ENCODE results near the gene OSCAR. TPM values are rescaled to one million over a fixed set of nuclear protein-coding genes. Genes with fewer than 3 reads are reported as not detected.
A peak's percentile ranks its signal among the peaks of the same experiment; 100 is the strongest.
"Not testable (repeated sequence)": the region's sequence is repeated elsewhere in the genome, so short reads cannot be mapped to it uniquely, and the experiment has no call there.

Gene OSCAR
- total and polyA plus RNA-seq, 2 of the 13 experiments (the other 11 are each of a cell fraction or from before 2014, with no cell fraction given) = 1.9 TPM; not detected in 1

DNA sequence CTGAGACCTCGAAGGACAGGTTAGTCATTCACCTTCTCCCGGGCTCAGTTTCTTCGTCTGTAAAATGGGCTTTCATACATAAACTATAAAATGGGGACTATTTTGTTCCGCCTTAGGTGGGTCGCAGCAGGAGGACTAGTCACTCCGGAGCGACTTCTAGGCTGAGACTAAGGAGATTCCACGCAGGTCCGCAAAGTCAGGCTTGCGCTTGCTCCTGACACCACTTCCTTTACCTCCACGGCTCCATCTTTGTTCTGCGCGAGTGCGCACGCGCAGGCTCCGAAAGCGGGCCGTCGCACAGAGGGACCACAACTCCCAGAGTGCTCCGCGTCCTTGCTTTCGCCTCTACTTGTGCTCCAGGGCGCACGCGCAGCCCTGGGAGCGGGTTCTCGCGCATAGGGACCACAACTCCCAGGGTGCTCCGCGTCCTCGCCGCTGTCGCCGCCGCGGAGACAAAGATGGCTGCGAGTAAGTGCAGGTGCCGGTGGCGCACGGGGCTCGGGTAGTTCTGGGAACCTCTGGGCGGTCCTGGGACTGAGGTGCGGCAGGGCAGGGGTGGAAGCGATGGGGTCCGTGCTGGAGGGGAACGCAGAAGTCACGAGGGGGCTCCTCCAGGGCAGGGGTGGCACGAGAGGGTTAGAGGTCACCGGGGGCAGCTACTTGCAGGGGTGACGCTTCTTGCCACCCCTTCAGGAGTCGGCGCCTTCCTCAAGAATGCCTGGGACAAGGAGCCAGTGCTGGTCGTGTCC, 2.0 kb upstream of the OSCAR start, which contains the start of gene NDUFA3 (continued):
- no peak for TF ChIP-seq ZNF609 (CRISPR knock-in tag; IDR thresholded peaks at IDR 0.05; ENCODE audit: borderline replicate concordance)

DNA sequence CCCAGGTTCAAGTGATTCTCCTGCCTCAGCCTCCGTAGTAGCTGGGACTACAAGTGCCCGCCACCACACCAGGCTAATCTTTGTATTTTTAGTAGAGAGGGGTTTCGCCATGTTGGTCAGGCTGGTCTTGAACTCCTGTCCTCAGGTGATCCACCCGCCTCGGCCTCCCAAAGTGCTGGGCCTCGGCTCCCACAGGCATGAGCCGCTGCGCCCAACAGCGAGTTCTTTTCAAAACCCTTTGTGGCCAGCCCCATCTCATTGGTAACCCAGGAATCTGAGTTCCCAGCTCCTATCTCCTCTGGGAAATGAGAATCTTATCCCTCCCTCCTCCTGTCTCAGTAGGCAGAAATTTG, 724 bp downstream of the OSCAR start:
- CTCF ChIA-PET (ENCODE audit: low intra/inter-chr PET ratio, low total read pairs); H3K4me3 ChIP-seq (replicated peaks in 1 of 3; ENCODE audit: insufficient read depth in 1 of 3, low read depth in 2 of 3, low read length in 3 of 3); in situ Hi-C loops (cut with HindIII; ENCODE audit: extremely low pct_ligation_motif_present, low pct_unique_long_range_greater_than_20kb); H3K9me3 ChIP-seq (ENCODE audit: low read length); H3K27ac ChIP-seq (ENCODE audit: extremely low read length, insufficient read depth, low read length); ATAC-seq; H2AFZ ChIP-seq (ENCODE audit: low read length); BruUV-seq (replicated peaks); DNase-seq (ENCODE audit: low spot score); POLR2A ChIA-PET; FAIRE-seq; H4K20me1 ChIP-seq (ENCODE audit: insufficient read depth, low read length); H3K36me3 ChIP-seq (replicated peaks in 1 of 2; ENCODE audit: control insufficient read depth in 1 of 2, insufficient read depth in 2 of 2, low read length in 2 of 2); intact Hi-C loops (cut with micrococcal nuclease; ENCODE audit: unreplicated experiment); H3K79me2 ChIP-seq (ENCODE audit: insufficient read depth, low read length): not testable (repeated sequence)
- Histone ChIP-seq H3K9ac (ENCODE audit: insufficient read depth, low read depth, low read length) (peak overlapping the region; percentile 39; the same call in 1 of the 2 replicates), H3K4me1 (ENCODE audit: insufficient read depth, low read length) (peaks cover 33% of the 10 kb centered on the region), H3K27me3 (ENCODE audit: control insufficient read depth in 1 of 2, insufficient read depth in 2 of 2, low read length in 2 of 2) (peaks cover 0 to 14% of the 10 kb centered on the region in 2 experiments; a peak in 1 of 5 replicates), H3K4me2 (ENCODE audit: low read depth, low read length) (peak overlapping the region; percentile 54; the same call in 1 of the 2 replicates)
- 48% methylated on average over 9 of the region's 9 CpGs for WGBS (ENCODE audit: low lambda C conversion rate)
